MM.1S (cell line): Measurements from ENCODE around the gene MXRA5.
"Not testable (repeated sequence)": the region's sequence is repeated elsewhere in the genome, so short reads cannot be mapped to it uniquely, and the experiment has no call there.

Experiments used
- EZH2phosphoT487 ChIP-seq: fragments of 300-600 bp; sonication (generic); IDR thresholded peaks from 2 replicates; pipeline ENCODE4 v1.6.1; 2018; ENCODE audit warnings: antibody characterized with exemption, low read length
- TF ChIP-seq, protein P1 (sequence below): fragments of 300-600 bp; sonication (generic); IDR thresholded peaks from 2 replicates; pipeline ENCODE4 v1.5.1; 2016; ENCODE audit warnings: antibody characterized with exemption, low read length, mixed read lengths

GRCh38 chrX:3375878-3376508, 29.5 kb upstream of the MXRA5 start:
- TF ChIP-seq, protein P1, sequence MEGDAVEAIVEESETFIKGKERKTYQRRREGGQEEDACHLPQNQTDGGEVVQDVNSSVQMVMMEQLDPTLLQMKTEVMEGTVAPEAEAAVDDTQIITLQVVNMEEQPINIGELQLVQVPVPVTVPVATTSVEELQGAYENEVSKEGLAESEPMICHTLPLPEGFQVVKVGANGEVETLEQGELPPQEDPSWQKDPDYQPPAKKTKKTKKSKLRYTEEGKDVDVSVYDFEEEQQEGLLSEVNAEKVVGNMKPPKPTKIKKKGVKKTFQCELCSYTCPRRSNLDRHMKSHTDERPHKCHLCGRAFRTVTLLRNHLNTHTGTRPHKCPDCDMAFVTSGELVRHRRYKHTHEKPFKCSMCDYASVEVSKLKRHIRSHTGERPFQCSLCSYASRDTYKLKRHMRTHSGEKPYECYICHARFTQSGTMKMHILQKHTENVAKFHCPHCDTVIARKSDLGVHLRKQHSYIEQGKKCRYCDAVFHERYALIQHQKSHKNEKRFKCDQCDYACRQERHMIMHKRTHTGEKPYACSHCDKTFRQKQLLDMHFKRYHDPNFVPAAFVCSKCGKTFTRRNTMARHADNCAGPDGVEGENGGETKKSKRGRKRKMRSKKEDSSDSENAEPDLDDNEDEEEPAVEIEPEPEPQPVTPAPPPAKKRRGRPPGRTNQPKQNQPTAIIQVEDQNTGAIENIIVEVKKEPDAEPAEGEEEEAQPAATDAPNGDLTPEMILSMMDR, result not testable (repeated sequence)
- not testable (repeated sequence) for TF ChIP-seq EZH2phosphoT487
